Measurements from ENCODE around the gene KCNAB2.
"Not testable (repeated sequence)": the region's sequence is repeated elsewhere in the genome, so short reads cannot be mapped to it uniquely, and the experiment has no call there.

Gene KCNAB2

GRCh38 chr1:6073480-6074053 is 27.9 kb downstream of the KCNAB2 start:
- H3K36me3 ChIP-seq (ENCODE audit: insufficient read depth), result no peaks in the 10 kb centered on the region
- no peak overlapping the region for H3K4me2 ChIP-seq
- no peaks in the 10 kb centered on the region for H4K20me1 ChIP-seq (ENCODE audit: insufficient read depth)
- peaks cover 14% of the 10 kb centered on the region for H3K4me1 ChIP-seq (ENCODE audit: low read depth, poor library complexity, severe bottlenecking)
- no peak overlapping the region for H3K4me3 ChIP-seq (IDR thresholded peaks at IDR 0.05; ENCODE audit: insufficient read depth, low read depth, low read length)
- H3K9ac ChIP-seq, result no peak overlapping the region
- H3K79me2 ChIP-seq (ENCODE audit: insufficient read depth, low read depth), result no peaks in the 10 kb centered on the region
- no peak overlapping the region for H2AFZ ChIP-seq (ENCODE audit: low read depth)
- TF ChIP-seq CTCF (conservative IDR thresholded peaks at IDR 0.05; ENCODE audit: low read depth, low read length), result no peak
- no peak overlapping the region for H3K27ac ChIP-seq
- H3K27me3 ChIP-seq (ENCODE audit: insufficient read depth, low read depth), result no peaks in the 10 kb centered on the region

- no peaks in the 10 kb centered on the region for H4K20me1 ChIP-seq (ENCODE audit: insufficient read depth)
- TF ChIP-seq CTCF (conservative IDR thresholded peaks at IDR 0.05; ENCODE audit: low read depth, low read length), result no peak
- no peak overlapping the region for H3K4me3 ChIP-seq (IDR thresholded peaks at IDR 0.05; ENCODE audit: insufficient read depth, low read depth, low read length)
- H3K4me2 ChIP-seq, result no peak overlapping the region
- H3K9ac ChIP-seq, result no peak overlapping the region
- no peaks in the 10 kb centered on the region for H3K27me3 ChIP-seq (ENCODE audit: insufficient read depth, low read depth)
- H2AFZ ChIP-seq (ENCODE audit: low read depth), result no peak overlapping the region
- H3K79me2 ChIP-seq (ENCODE audit: insufficient read depth, low read depth), result no peaks in the 10 kb centered on the region
- peaks cover 10% of the 10 kb centered on the region for H3K4me1 ChIP-seq (ENCODE audit: low read depth, poor library complexity, severe bottlenecking)
- 0 out of 2 replicates have a peak, but pooled peaks cover under 1% of the 10 kb centered on the region for H3K36me3 ChIP-seq (ENCODE audit: insufficient read depth)
- H3K27ac ChIP-seq, result no peak overlapping the region
Observed at GRCh38 chr1:6074192-6074901, 28.7 kb downstream of the KCNAB2 start.

GRCh38 chr1:6075748-6076147 is 30.1 kb downstream of the KCNAB2 start:
- H3K36me3 ChIP-seq (ENCODE audit: insufficient read depth), result 0 out of 2 replicates have a peak, but pooled peaks cover 2% of the 10 kb centered on the region
- H3K4me1 ChIP-seq (ENCODE audit: low read depth, poor library complexity, severe bottlenecking), result no peaks in the 10 kb centered on the region
- no peak overlapping the region for H3K9ac ChIP-seq
- no peaks in the 10 kb centered on the region for H3K79me2 ChIP-seq (ENCODE audit: insufficient read depth, low read depth)
- H2AFZ ChIP-seq (ENCODE audit: low read depth), result no peak overlapping the region
- H3K27ac ChIP-seq, result no peak overlapping the region
- TF ChIP-seq CTCF (conservative IDR thresholded peaks at IDR 0.05; ENCODE audit: low read depth, low read length), result no peak
- H3K27me3 ChIP-seq (ENCODE audit: insufficient read depth, low read depth), result no peaks in the 10 kb centered on the region
- H3K4me2 ChIP-seq, result no peak overlapping the region
- H4K20me1 ChIP-seq (ENCODE audit: insufficient read depth), result no peaks in the 10 kb centered on the region
- H3K4me3 ChIP-seq (IDR thresholded peaks at IDR 0.05; ENCODE audit: insufficient read depth, low read depth, low read length), result no peak overlapping the region

GRCh38 chr1:6077061-6077460 is 31.4 kb downstream of the KCNAB2 start:
- H3K79me2 ChIP-seq (ENCODE audit: insufficient read depth, low read depth); H3K36me3 ChIP-seq (ENCODE audit: insufficient read depth); H3K4me3 ChIP-seq (IDR thresholded peaks at IDR 0.05; ENCODE audit: insufficient read depth, low read depth, low read length); H4K20me1 ChIP-seq (ENCODE audit: insufficient read depth); H3K27ac ChIP-seq; H3K4me1 ChIP-seq (ENCODE audit: low read depth, poor library complexity, severe bottlenecking); H3K27me3 ChIP-seq (ENCODE audit: insufficient read depth, low read depth); H3K9ac ChIP-seq; H2AFZ ChIP-seq (ENCODE audit: low read depth); H3K4me2 ChIP-seq: not testable (repeated sequence)

- Histone ChIP-seq H3K27ac (no peak overlapping the region), H4K20me1 (ENCODE audit: insufficient read depth) (no peaks in the 10 kb centered on the region), H3K79me2 (ENCODE audit: insufficient read depth, low read depth) (no peaks in the 10 kb centered on the region), H3K36me3 (ENCODE audit: insufficient read depth) (0 out of 2 replicates have a peak, but pooled peaks cover 5% of the 10 kb centered on the region), H3K27me3 (ENCODE audit: insufficient read depth, low read depth) (no peaks in the 10 kb centered on the region), H3K9ac (no peak overlapping the region), H2AFZ (ENCODE audit: low read depth) (no peak overlapping the region), H3K4me3 (IDR thresholded peaks at IDR 0.05; ENCODE audit: insufficient read depth, low read depth, low read length) (no peak overlapping the region), H3K4me2 (no peak overlapping the region), H3K4me1 (ENCODE audit: low read depth, poor library complexity, severe bottlenecking) (no peaks in the 10 kb centered on the region)
- no peak for TF ChIP-seq CTCF (conservative IDR thresholded peaks at IDR 0.05; ENCODE audit: low read depth, low read length)
Observed at GRCh38 chr1:6077506-6077905, 31.8 kb downstream of the KCNAB2 start.

Measured in KMS-11 (cell line).